Subcutaneous adipose tissue (tissue), 4 donors: ENCODE measurements around the gene CELA1. TPM values are rescaled to one million over a fixed set of nuclear protein-coding genes. Genes with fewer than 3 reads are reported as not detected.

ENCODE experiments used
- CTCF ChIP-seq: fragments of 450-650 bp; IDR thresholded peaks from one replicate; pipeline ENCODE4 v1.5.1; 2016; ENCODE audit warnings: low read depth, mild to moderate bottlenecking, control low read depth, antibody characterized with exemption, moderate library complexity
- total RNA-seq, 4 donors: library from RNA; depleted of rRNA; stranded (reverse); fragments of >200 nt; gene quantifications; one replicate each; pipeline ENCODE4 v1.1.0, GENCODE V29; 2016

CELA1 gene
- total RNA-seq, 4 donors from 2014 or later: not detected

DNA sequence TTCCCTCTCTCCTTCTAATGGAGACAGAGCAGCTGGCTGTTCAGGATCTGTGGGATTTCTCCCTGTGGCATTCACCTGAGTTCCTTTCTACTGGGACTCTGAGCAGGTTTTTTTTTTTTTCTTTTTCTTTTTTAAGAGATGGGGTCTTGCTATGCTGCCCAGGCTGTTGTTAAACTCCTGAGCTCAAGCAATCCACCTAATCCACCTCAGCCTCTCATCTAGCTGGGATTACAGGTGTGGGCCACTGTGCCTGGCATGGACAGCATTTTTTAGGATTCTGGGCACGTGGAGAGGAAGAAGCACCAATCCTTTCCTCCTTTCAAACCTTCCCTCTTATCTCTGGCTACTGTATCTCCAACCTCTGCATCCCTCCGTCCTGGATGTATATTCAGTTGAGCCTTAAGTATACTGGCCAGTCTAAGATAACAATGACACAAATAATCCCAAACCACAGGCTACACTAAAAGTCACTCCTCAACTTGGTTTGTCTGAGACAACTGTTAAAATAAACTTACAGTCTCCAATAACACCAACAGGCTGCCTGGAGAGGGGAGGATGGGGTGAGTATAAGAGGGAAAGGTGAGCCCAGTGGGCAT lies 16.4 kb upstream of the CELA1 start:
- no peak for TF ChIP-seq CTCF

DNA sequence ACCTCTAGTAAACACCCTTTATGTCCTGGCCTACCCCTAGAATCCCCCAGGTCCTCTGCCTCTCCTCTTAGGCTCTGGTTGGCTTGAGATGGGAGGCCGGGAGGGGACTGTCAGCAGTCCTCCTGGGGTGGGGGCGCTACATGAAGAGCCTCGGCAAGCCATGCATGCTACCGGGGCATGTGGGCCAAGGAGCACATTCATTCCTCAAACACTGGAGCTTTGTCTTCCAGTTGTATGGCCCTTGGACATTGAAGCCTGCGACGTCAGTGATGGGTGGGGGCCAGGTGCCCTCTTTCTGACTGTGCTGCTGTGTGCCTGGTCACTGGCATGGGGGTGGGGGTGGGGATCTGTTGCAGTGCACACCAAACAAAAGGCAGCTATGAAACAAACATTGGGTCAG lies 15.8 kb upstream of the CELA1 start:
- no peak for TF ChIP-seq CTCF

GRCh38 chr12:51361161-51362016 lies 14.9 kb upstream of the CELA1 start:
- TF ChIP-seq CTCF: no peak

GRCh38 chr12:51360315-51360714 lies 13.8 kb upstream of the CELA1 start:
- TF ChIP-seq CTCF: no peak

DNA sequence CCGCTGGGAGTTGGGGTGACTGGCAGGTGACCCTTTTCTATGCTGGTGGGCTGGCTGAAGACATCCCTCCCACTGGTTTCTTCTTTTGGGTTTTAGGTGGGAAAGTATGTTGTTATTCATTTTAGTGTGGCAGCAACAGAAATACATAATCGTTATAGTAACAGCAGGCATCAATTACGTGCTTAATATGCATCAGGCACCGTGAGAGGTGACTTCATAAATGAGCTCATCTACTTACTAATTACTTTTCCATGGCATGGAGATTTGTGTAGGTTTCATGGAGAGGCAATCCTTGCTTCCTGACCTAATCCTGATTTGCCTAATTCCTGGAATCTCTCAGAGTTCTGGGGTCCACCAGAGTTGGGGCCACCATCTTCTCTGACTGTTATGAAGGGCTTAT lies 13.4 kb upstream of the CELA1 start:
- no peak for TF ChIP-seq CTCF

DNA sequence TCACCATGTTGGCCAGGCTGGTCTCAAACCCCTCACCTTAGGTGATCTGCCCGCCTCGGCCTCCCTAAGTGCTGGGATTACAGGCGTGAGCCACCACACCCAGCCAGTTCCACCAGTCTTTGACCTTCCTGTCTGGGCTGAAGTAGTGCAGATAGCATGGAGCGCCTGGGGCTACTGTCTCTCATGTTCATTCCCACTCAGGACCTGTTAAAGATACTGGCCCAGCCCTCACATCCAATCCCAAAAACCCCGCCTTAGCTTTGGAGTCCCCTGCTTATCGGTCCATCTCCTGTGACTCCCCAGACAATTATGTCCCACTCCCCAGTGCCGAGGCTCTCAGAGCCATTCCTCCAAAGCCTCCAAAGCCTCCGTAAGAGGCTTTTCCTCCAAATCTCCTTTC lies 12.0 kb upstream of the CELA1 start:
- TF ChIP-seq CTCF: no peak

GRCh38 chr12:51357374-51358047 lies 11.0 kb upstream of the CELA1 start:
- TF ChIP-seq CTCF: no peak
